Measurements from ENCODE around the gene FDXR.

The FDXR gene

DNA sequence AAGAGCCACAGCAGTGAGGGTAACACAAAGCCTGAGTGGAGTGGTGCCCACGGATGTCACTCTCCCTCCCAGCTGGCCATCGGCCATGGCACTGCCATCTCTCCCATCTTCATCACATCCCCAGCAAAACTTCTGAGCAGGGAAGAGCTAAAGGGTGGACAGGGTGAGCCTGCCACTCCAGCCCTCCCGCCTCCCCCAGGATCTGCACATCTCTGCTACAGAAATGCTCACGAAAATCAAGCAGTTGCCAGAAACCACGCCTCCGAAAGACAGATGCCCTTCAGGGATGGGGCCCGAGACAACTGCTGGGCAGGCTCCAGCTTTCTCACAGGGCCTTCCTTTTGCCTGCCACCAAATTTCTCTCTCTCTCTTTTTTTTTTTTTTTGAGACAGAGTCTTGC lies 16.7 kb downstream of the FDXR start:
- no peak for DNase-seq

DNA sequence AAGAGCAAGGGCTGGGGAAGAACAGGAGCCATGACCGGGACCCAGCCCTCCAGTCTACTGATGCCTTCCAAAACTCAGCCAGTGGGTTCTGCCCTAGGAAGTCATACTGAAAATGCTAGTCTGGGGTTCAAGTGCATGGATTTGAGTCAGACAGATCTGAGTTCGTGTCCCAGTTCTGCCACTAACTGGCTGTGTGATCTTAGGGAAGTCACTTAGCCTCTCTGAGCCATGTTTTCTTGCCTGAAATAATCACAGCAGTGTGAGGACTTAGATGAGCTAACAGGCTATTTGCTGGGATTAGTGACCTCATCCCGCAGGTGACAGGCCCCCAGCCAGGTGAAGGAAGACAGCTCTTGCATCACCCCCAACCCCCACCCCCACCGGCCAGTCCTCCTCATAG lies 17.5 kb downstream of the FDXR start:
- DNase-seq = no peak

DNA sequence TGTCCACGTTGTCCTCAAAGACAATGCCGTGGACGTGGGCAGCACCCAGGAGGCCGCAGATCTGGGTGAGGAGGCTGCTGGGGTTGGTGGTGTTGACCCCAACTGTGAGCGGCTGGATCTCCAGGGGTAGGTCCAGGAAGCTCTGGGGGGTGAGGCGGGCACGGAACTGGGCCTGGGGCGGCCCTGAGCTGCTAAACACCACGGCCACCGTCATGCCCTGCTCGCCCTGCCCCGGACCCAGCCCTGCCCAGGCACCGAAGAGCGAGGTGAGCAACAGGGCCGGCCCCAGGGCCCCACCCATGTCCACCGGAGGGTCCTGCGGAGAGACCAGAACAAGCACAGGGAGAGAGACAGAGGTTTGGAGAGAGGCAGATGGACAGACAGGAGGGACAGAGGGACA lies 18.0 kb downstream of the FDXR start:
- DNase-seq = no peak

DNA sequence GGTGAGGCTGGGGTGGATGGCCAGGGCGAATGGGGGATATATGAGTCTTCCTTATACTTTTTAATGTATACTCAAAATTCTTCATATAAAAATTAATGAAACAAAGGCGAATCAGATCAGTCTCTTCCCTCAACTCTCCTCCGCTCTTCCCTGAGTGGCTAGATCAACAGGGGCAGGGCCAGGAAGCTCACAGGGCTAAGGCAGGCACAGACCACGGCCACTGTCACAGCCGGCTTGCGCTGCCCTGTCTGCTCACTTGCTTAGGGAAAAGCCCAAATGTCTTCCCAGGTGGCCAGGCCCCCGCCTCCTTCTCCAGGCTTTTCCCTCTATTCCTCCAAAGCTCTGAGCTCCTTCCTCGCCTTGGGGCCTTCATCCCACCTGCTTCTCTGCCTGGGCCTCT lies 19.1 kb downstream of the FDXR start:
- DNase-seq = no peak

DNA sequence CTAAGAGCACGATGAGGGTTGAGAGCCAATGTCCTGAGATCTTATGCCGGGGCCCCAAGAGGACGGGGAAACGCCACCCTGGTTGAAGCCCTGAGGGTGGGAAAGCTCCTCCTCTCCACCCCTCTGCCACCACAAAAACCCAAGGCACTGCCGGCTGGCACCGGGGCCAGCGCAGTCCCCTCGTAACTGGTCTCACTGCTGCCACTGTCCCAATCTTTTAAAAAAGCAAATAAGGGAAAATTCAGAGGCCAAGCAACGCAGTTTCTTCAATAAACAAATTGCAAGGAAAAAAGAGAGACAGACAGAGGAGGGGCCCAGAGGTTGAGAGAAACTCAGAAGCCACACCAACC lies 19.8 kb downstream of the FDXR start:
- no peak for DNase-seq

DNA sequence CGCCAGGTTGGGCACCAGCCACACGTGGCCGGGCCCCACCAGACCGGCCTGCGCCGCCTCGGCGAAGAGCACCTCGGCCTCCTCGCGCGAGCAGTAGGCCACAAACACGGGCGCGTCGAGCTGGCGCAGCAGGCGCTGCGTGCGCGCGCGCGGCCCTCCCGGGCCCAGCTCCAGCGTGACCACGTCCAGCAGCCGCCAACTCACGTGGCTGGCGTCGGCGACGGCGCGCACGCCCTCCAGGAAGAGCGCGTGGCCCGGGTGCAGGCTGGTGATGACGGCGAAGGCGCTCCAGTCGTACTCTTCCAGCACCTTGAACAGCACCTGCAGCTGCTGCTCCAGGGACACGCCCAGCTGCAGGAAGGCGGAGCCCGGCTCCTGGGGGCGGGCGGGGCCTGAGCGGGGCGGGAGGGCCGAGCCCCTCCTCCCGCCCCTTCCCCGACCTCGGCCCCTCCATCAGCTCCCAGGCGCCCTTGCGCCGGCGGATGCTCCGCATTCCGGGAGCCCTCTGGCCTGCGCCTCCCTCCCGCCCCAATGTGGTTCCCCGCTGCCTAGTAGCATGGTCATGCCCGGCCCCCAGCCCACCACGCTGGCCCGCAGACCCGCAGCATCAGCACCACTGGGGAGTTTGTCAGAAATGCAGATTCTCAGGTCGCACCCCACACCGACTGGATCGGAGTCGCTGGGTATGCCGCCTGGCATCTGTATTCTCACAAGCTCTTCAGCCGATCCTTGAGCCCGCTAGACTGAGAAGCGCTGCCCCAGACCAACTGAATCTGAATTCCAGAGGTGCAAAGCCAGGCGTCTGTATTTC lies 20.4 kb downstream of the FDXR start:
- peak; percentile 94 for DNase-seq

DNA sequence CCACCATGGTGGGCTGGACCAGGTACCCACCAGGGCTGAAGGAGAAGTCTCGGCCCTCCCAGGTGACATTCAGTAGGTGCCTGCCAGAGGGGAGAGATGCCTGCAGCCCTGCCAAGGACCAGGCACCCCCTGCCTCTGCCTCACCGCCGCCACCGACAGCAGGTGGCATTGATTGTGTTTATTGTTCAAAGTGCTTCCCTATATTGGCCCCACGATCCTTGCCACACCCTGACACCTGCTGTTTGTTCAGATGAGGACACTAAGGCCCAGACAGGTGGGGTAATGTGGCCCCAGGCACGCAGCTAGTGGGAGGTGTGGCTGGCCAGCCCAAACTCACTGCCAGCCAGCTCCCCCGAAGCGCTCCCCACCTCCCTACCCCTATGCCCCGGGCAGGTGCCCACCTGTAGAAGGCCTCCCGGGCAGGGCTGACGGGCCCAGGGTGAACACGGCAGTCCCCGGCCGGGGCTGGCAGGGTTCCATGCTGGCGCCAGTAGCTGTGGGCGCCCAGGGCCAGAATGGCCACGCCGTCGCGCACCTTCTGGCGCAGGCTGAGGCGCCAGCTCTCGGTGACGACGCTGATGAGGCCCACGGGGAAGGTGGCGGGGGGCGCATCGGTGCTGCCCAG lies 21.1 kb downstream of the FDXR start:
- DNase-seq = peak; percentile 96

DNA sequence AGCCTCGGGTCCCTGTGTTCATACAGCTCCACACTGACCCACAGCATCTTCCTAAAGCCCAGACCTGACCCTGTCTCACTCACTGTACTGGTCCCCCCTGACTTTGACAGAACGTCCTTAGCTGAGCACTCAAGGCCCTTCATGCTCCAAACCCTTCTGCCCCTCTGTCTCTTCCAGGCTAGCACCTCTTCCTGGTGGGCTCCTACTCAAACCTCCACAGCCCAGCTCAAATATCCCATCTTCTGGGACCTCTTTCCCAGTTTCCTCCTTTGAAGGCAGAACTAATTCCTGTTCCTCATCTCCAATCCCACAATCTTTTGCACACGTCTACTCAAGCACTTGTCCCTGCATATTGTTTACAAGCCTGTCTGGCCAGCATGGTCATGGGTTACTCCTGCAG lies 21.9 kb downstream of the FDXR start:
- no peak for DNase-seq

DNA sequence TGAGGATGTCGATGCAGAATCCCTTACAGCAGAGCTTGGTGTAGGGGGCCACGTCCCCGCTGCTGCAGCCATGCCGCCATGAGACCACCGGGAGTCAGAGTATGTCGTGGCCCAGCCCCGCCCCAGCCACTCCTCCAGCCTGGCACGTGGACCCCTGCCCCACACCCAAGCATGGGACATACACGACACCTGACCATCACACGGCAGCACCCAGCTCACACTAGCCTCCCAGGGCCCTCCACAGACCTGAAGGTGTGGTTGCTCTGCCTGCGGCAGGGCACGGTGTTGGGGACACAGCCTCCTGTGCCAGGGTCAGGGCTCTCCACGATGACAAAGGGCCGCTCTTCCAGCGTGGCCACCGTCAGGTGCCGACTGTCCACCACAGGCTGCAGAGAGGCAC lies 22.5 kb downstream of the FDXR start:
- no peak for DNase-seq

DNA sequence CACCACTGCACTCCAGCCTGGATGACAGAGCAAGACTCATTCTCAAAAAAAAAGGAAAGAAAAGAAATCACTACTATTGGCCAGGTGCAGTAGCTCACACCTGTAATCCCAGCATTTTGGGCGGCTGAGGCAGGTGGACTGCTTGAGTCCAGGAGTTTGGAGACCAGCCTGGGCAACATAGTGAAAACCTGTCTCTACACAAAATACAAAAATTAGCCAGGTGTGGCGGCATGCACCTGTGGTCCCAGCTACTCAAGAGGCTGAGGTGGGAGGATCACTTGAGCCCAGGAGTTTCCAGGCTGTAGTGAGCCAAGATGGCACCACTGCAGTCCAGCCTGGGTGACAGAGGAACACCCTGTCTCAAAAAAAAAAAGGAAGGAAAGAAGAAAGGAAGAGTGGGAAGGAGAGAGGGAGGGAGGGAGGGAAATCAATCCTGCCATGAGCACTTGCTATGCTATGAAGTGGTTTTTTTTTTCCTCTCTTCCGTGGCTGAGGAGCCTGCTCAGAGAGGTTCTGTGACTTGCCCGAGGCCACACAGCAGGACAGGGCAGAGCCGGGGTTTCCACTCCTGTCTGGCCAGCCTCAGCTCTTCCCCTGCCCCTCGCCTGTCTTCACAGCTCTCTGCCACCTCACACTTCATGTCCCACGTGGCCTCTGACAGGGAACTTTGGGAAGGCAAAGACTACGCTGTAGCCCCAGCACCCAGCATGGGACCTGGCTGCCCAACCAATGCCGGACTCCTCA lies 24.0 kb downstream of the FDXR start:
- DNase-seq = no peak

DNA sequence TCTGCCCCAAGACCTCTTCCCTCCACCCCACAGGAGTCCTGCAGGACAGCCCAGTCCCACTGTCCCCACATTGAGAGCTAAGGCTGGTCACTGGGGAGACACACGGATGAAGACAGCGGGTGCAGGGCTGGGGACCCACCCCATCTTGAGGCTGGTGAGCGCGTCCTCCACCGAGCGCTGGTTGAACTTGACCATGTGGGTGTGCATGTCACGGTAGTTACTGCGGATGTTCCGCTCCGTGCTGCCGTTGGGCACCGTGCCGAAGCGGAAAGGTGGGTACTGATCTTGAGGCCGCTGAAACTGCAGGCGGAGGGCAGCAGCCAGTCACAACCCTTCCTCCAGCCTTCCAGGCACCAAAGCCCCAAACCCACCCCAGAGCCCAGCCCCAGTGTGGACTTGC lies 26.2 kb downstream of the FDXR start:
- no peak for DNase-seq

DNA sequence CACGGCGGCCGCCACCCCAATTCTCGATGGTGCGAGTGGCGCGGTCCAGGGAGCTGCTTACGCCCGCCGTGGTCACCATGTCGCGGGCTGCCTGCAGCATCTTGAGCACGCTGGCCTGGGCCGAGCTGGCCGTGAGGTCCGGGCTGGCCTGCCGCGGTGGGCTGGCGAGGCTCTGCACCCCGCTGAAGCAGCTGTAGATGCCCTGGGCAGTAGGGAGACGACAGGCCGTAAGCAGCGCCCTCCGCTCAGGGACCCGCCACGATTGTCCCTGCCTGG lies 29.5 kb downstream of the FDXR start:
- DNase-seq = no peak

DNA sequence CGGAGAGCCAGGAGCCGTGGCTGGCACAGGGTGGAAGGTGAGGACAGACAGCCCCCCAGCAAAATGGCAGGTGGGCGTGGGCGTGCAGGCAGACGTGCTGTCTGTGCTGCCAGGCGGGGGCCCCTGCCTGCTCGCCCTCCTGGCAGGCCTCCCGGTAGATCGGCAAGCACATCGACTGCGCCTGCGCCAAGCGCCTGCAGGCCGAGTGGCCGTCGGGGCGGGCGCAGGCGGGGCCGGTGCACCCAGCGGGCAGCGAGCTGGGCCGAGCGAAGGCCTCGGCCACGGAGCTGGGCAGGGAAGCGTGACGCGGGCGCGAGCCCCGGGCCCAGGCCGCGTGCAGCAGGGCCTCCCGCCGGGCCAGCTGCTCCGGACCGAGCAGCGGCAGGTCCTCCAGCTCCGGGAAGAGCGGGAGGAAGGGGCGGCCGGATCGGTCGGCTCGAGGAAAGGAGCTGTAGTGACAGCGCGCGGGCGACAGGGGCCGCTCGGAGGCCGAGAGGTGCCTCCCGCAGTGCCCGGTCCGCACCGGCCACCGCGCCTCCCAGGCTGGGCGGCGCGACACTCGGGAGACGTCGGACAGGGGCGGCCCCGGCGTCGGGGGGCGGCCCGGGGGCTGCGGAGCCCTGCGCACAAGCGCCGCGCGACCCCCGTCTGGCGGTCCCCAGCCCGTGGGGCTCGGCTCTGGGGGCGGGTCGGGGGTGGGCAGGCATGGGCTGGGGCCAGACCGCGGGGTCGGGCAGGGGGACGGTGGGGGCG lies 30.0 kb downstream of the FDXR start:
- DNase-seq = peak; percentile 81

DNA sequence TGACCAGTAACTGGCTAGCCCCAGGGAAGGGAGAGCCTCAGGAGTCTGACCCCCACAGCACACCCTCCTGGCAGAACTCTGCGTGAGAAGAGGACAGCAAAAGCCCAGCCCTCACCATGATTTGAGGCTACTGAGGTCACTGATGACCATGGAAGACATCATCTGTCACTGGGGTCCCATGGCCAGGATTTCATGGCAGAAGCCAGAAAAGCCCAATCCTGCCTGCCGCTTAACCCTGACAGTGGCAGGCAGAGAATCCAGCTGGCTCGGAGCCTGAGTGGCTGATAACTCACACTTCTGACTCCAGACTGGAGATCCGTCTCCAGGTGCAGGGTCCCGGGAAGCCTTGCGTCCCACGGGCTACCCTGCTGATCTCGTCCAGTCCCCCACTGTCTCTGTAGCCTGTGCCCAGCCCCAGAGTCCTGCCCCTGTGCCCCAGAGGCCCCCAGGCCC lies 30.6 kb downstream of the FDXR start:
- peak; percentile 25 for DNase-seq

DNA sequence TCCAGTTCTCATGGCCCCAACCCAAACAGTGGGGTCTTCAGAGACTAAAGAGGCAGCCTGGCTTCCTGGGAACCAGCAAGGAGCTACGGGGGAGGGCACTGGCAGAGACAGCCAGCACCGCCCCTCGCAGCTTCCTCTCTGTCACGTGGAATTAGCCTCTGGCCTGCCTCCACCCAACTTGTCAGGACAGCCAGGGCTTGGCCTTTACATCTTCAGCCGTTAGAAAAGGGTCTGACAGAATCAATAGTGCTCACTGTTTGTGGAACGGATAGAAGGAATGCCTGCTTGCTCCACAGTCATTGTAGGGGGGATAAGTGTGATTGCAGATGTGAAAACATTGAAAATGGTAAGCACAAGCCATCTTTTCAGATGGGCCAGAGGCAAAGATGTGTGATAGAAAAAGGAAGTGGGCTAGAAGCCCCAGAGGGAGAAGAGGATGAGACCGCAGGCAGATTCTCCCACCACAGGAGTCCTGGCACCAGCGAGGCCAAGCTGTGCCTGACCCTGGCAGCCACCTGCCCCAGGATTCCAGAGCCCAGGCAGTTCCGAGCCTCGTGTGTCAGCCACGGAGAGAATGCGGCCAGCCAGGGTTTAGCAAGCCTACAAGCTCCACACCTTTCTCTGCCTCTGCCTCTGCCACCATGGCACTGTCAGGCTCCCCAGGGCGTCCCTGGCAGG lies 31.7 kb downstream of the FDXR start:
- DNase-seq = no peak

DNA sequence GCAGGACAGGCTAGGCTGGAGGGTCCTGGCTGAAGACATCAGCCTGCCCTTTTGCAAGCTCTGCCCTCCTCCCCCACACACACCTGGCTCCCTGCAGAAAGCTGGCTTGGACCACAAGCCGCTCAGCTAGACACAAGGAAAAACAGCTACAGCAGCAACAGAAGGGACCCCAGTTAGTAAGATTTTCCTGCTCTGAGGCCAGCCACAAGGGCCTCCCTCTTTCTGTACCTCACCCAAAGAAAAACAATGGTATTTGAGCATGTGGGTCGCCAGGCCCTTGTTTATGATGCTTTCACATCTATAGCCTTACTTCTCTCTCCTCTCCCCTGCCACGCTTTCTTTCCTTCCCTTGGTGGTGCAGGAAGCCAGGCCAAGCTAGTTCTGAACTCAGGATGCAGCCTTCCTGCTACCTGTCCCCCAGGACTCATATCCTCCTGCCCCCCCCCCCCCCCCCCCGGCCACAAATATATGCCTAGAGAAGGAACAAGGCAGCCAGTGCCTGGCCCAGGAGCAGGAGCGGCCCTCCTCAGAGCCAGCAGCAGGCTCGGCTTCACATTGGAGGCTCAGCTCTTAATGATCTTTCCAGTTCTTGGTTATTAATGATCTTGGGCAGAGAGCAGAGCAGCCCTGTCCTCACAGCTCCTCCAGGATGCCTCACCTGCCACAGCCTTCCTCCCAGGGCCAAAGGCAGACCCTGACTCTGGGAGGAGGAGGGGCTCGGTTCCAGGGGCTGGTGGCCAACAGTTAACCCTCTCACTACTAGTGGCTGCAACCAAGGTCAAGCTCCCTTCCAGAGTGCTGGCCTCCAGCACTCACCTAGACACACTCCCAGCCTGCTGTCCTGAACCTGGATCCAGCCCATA lies 32.6 kb downstream of the FDXR start:
- DNase-seq = no peak

DNA sequence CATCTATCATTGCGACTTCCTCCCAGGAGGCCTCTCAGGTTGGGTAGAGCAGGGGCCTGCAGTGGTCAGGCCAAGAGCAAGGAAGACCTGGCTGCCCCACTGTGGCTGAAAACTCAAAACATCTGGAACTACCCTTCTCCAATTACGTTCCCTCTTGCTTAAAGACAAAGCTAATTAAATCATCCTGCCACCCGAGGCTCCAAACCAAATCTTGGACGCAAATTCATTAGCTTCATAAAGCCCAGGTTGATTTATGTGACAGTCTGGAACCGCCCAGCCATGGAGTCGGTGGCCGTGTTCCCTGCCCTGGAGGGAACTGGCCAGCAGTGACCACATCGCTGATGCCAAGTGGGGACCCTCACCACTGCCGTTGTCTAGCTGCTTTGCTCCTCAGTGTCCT lies 34.5 kb downstream of the FDXR start:
- no peak for DNase-seq

DNA sequence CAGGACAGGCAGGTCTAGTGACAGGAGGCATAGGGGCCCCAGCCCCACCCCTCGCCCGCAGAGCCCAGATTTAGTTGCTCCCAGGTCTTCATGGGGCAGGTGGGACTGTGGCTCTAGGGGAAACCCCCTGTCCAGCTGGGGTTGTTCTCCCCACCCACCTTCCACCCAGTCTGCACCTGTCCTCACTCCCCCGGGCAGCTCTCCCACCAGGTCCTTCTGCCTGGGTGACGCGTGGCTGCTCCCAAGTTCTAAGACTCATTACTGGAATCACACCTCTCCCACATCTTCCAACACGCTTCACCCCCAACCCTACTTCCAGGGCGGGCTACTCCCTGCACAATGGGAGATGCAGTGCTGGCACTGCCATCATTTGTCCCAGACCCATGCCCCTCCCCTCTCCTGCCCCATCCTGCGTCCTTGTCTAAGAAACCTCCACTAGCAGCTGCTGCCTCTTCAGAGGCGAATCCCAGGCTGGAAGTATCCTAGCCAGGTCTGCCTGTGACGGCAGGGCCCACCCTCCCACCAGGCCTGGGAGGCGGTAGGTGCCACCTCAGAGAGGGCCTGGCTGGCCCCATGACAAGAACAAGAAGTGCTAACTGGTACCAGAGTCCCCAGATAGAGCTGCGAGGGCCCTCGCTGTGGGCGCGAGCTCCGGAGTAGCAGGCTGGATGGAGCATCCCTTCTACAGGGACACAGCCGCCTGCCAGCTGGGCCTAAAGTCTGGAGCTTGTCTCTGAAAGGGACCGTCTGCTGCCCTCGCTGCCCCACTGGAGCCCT lies 35.9 kb downstream of the FDXR start:
- no peak for DNase-seq

DNA sequence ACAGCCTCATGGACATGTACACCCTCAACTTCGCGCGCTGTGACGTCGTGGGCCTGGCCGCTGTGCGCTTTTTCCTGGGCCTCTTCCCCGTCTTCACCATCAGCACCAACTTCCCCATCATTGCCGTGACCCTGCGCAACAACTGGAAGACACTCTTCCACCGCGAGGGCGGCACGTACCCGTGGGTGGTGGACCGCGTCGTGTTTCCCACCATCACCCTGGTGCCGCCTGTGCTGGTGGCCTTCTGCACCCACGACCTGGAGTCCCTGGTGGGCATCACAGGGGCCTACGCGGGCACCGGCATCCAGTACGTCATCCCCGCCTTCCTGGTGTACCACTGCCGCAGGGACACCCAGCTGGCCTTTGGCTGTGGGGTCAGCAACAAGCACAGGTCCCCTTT lies 36.6 kb downstream of the FDXR start:
- DNase-seq = no peak

DNA sequence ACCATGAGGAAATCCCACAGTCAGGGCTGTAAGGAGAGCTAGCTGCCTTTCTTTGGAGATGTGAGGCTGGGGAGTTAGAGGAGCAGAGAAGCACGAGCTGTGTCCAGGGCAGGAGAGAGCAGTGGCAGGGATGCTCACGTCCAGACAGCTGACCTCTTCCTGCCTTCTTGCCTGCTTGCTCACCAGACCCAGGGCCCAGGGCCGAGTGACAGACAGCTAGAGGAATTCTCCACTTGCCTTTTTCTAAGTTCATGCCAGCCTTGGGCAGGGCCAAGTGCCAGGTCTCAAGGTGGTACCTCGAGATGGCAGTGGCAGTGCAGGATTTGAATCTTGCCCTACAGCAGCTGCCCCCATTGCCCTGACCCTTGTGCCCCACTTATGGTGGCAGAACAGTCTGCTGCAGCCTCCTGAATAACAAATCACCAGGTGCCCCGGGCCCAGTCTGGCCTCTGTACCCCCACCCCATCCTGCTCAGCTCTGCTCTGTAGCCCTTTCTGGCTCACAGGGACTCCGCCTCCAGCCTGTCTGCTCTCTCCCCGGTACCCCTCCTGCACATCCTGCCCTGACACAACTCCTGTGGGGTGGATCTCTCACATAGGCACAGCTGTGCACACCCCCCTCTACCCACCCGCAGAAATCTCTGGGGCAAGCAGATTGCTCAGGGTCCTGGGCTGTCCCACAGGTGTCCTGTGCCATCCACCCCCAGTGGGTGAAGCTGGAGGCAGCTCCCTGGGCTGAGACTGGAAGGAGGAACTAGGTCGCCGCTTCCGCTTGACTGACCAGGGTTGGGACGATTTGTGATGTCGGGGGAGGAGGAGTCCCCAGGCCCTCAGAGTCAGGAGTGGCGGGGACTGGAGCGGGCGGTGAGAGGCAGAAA lies 39.1 kb downstream of the FDXR start:
- no peak for DNase-seq
